Erythroblast (primary cell): ENCODE measurements around the gene SLC12A2.

ENCODE experiments used
- GATA1 ChIP-seq: IDR thresholded peaks from 2 replicates; pipeline ENCODE4 v1.6.1; 2011; ENCODE audit warnings: low read depth, mild to moderate bottlenecking, control low read depth, low read length, moderate library complexity
- POLR2A ChIP-seq: IDR thresholded peaks from 2 replicates; pipeline ENCODE4 v1.6.1; 2011; ENCODE audit warnings: mild to moderate bottlenecking, low read length

- no peak for TF ChIP-seq POLR2A
- TF ChIP-seq GATA1: no peak
Measured at GRCh38 chr5:128038643-128039042, 44.9 kb upstream of the SLC12A2 start.
